CD4-positive, alpha-beta memory T cell (primary cell): Measurements from ENCODE around the gene SLU7. TPM values are rescaled to one million over a fixed set of nuclear protein-coding genes. Genes with fewer than 3 reads are reported as not detected.
A peak's percentile ranks its signal among the peaks of the same experiment; 100 is the strongest.

Source experiments
- CTCF ChIA-PET: fragments of 350-600 bp; sonication (Branson Sonifier 250); formaldehyde crosslinking; loops from one replicate; lab custom pipeline; 2021; ENCODE audit warnings: inconsistent platforms; ENCODE audit not compliant: partially characterized antibody; lab: Charles Lee
- POLR2A ChIA-PET: fragments of 350-600 bp; sonication (Branson Sonifier 250); formaldehyde crosslinking; loops from one replicate; lab custom pipeline; 2021; ENCODE audit not compliant: partially characterized antibody; lab: Charles Lee
- DNase-seq, 5 donors: peaks; one replicate each; pipeline versions ENCODE4 v3.0.0 to v3.0.0-alpha.2; 2020 to 2022; ENCODE audit warnings: mixed read lengths in 1 of 5
- H3K27ac ChIP-seq: one replicate; pipeline ENCODE4 v1.7.0; 2013; ENCODE audit warnings: low read depth, low read length
- H3K27me3 ChIP-seq: 2 replicates; pipeline ENCODE4 v1.7.0; 2013; ENCODE audit warnings: mild to moderate bottlenecking, low read length, moderate library complexity; ENCODE audit not compliant: insufficient read depth
- H3K36me3 ChIP-seq: 2 replicates; pipeline ENCODE4 v1.7.0; 2013; ENCODE audit warnings: mild to moderate bottlenecking, low read length, moderate library complexity; ENCODE audit not compliant: insufficient read depth
- H3K4me1 ChIP-seq: 2 replicates; pipeline ENCODE4 v1.7.0; 2013; ENCODE audit warnings: mild to moderate bottlenecking, low read length, moderate library complexity; ENCODE audit not compliant: insufficient read depth
- H3K4me3 ChIP-seq, 2 donors: one replicate each; pipeline ENCODE4 v1.7.0; 2013; ENCODE audit warnings: low read length in 2 of 2, mild to moderate bottlenecking in 1 of 2
- H3K9me3 ChIP-seq, 2 donors: one replicate each; pipeline ENCODE4 v1.7.0; 2013; ENCODE audit warnings: low read length in 2 of 2, control low read depth in 1 of 2; ENCODE audit not compliant: control insufficient read depth in 1 of 2
- H3K27ac Mint-ChIP-seq, 7 donors: one replicate each; pipeline ENCODE4 v1.8.0; 2020 to 2021; ENCODE audit warnings: mixed read lengths in 7 of 7, mild to moderate bottlenecking in 6 of 7, inconsistent platforms in 3 of 7, moderate library complexity in 3 of 7
- H3K27me3 Mint-ChIP-seq, 2 donors: one replicate each; pipeline ENCODE4 v1.8.0; 2020 to 2021; ENCODE audit warnings: mixed read lengths in 2 of 2
- H3K36me3 Mint-ChIP-seq, 2 donors: one replicate each; pipeline ENCODE4 v1.8.0; 2020 to 2021; ENCODE audit warnings: mixed read lengths in 2 of 2, inconsistent platforms in 1 of 2, mild to moderate bottlenecking in 1 of 2
- H3K4me1 Mint-ChIP-seq, 4 donors: one replicate each; pipeline ENCODE4 v1.8.0; 2020 to 2021; ENCODE audit warnings: mixed read lengths in 4 of 4, mild to moderate bottlenecking in 1 of 4
- H3K4me3 Mint-ChIP-seq, 8 donors: one replicate each; pipeline ENCODE4 v1.8.0; 2020 to 2021; ENCODE audit warnings: mixed read lengths in 8 of 8, mild to moderate bottlenecking in 7 of 8, moderate library complexity in 6 of 8, inconsistent platforms in 3 of 8
- H3K9me3 Mint-ChIP-seq, 8 donors: one replicate each; pipeline ENCODE4 v1.8.0; 2020 to 2021; ENCODE audit warnings: mixed read lengths in 8 of 8, mild to moderate bottlenecking in 5 of 8, inconsistent platforms in 3 of 8, moderate library complexity in 1 of 8
- intact Hi-C: fragments of 100-400 bp; cut with micrococcal nuclease; formaldehyde crosslinking; loops from one replicate; pipeline ENCODE4 v1.15.1; 2023
- polyA plus RNA-seq, 2 donors: library from polyadenylated mRNA; unstranded; fragments of 300-500 nt; fragmentation: Illumina TruSeq; gene quantifications; one replicate each; pipeline ENCODE4 v1.2.3, GENCODE V29; 2021
- total RNA-seq, 2 experiments: library from RNA; stranded (reverse); gene quantifications; one replicate each; pipeline ENCODE4 v1.2.3, GENCODE V29; 2021

The SLU7 gene
- total and polyA plus RNA-seq, 4 experiments from 2014 or later: 50.8 to 93.9 (median 87.6) TPM

GRCh38 chr5:160436017-160436416, 17.1 kb upstream of the SLU7 start:
- peaks cover 2% of the 10 kb centered on the region for H3K4me1 ChIP-seq
- CTCF ChIA-PET: interaction anchor here (0.8 kb wide), 1 partner anchor 11 kb away, joined by 3 read pairs; no protein-coding TSS in a partner anchor
- peaks cover 0 to 2% of the 10 kb centered on the region in 2 donors for H3K36me3 Mint-ChIP-seq
- peaks cover 7% of the 10 kb centered on the region in 2 donors for H3K27me3 Mint-ChIP-seq
- no peak overlapping the region for H3K4me3 Mint-ChIP-seq
- no peaks in the 10 kb centered on the region for H3K27me3 ChIP-seq
- POLR2A ChIA-PET: interaction anchor here (0.7 kb wide), 1 partner anchor 14 kb away, joined by 4 read pairs; the partner anchor contains the start of gene PTTG1
- H3K27ac Mint-ChIP-seq: no peak overlapping the region
- no peak overlapping the region for H3K27ac ChIP-seq
- H3K4me3 ChIP-seq: no peak overlapping the region
- H3K4me1 Mint-ChIP-seq: peaks cover 5 to 14% (median 8%) of the 10 kb centered on the region in 4 donors
- H3K9me3 ChIP-seq: no peaks in the 10 kb centered on the region
- no peaks in the 10 kb centered on the region for H3K36me3 ChIP-seq
- intact Hi-C loops: loop anchor here (5.0 to 10.0 kb wide), 3 partner anchors 239 to 1256 kb away; partner anchors contain the start of gene GABRB2
- H3K9me3 Mint-ChIP-seq: no peaks in the 10 kb centered on the region
- DNase-seq: no peak

- Histone ChIP-seq H3K36me3 (no peaks in the 10 kb centered on the region), H3K27ac (no peak overlapping the region), H3K4me1 (no peaks in the 10 kb centered on the region), H3K27me3 (no peaks in the 10 kb centered on the region), H3K9me3 (no peaks in the 10 kb centered on the region), H3K4me3 (no peak overlapping the region)
- peaks cover 0 to 2% of the 10 kb centered on the region in 2 donors for H3K36me3 Mint-ChIP-seq
- no peak for DNase-seq
- peaks cover 7% of the 10 kb centered on the region in 2 donors for H3K27me3 Mint-ChIP-seq
- CTCF ChIA-PET: interaction anchor here (0.8 kb wide), 1 partner anchor 10 kb away, joined by 3 read pairs; no protein-coding TSS in a partner anchor
- intact Hi-C loops: loop anchor here (5.0 to 10.0 kb wide), 3 partner anchors 239 to 1257 kb away; partner anchors contain the start of gene GABRB2
- POLR2A ChIA-PET: interaction anchor here (0.7 kb wide), 1 partner anchor 13 kb away, joined by 4 read pairs; the partner anchor contains the start of gene PTTG1
- H3K4me3 Mint-ChIP-seq: no peak overlapping the region
- H3K27ac Mint-ChIP-seq: no peak overlapping the region
- no peaks in the 10 kb centered on the region for H3K9me3 Mint-ChIP-seq
- peaks cover 4 to 12% (median 7%) of the 10 kb centered on the region in 4 donors for H3K4me1 Mint-ChIP-seq
Measured at GRCh38 chr5:160435532-160435931, 16.7 kb upstream of the SLU7 start.

- Histone ChIP-seq H3K36me3 (no peaks in the 10 kb centered on the region), H3K9me3 (no peaks in the 10 kb centered on the region), H3K27me3 (no peaks in the 10 kb centered on the region), H3K27ac (no peak overlapping the region), H3K4me1 (no peaks in the 10 kb centered on the region), H3K4me3 (no peak overlapping the region)
- Mint-ChIP-seq H3K27me3 (peaks cover 7% of the 10 kb centered on the region in 2 donors), H3K4me1 (peaks cover 2 to 9% (median 5%) of the 10 kb centered on the region in 4 donors), H3K27ac (peak overlapping the region in 1 of 7 donors; percentile 13), H3K4me3 (no peak overlapping the region), H3K9me3 (no peaks in the 10 kb centered on the region), H3K36me3 (peaks cover 3% of the 10 kb centered on the region in 2 donors)
- ChIA-PET POLR2A (no interaction called here), CTCF (no interaction called here)
- intact Hi-C loops: loop anchor here (10.0 kb wide), 2 partner anchors 241 to 1111 kb away; partner anchors contain the start of gene GABRB2
- no peak for DNase-seq
Measured at GRCh38 chr5:160434022-160434531, 15.2 kb upstream of the SLU7 start.

- H3K9me3 Mint-ChIP-seq: no peaks in the 10 kb centered on the region
- Histone ChIP-seq H3K36me3 (no peaks in the 10 kb centered on the region), H3K4me3 (no peak overlapping the region), H3K9me3 (no peaks in the 10 kb centered on the region), H3K4me1 (no peaks in the 10 kb centered on the region), H3K27me3 (no peaks in the 10 kb centered on the region), H3K27ac (no peak overlapping the region)
- ChIA-PET POLR2A (no interaction called here), CTCF (no interaction called here)
- intact Hi-C loops: loop anchor here (10.0 kb wide), 2 partner anchors 242 to 1112 kb away; partner anchors contain the start of gene GABRB2
- no peaks in the 10 kb centered on the region for H3K4me1 Mint-ChIP-seq
- no peak for DNase-seq
- H3K27ac Mint-ChIP-seq: no peak overlapping the region
- H3K4me3 Mint-ChIP-seq: no peak overlapping the region
- peaks cover 7% of the 10 kb centered on the region in 2 donors for H3K27me3 Mint-ChIP-seq
- peaks cover 5 to 10% of the 10 kb centered on the region in 2 donors for H3K36me3 Mint-ChIP-seq
Measured at GRCh38 chr5:160432787-160433186, 13.9 kb upstream of the SLU7 start.

- Histone ChIP-seq H3K4me3 (no peak overlapping the region), H3K4me1 (no peaks in the 10 kb centered on the region), H3K27ac (no peak overlapping the region), H3K27me3 (no peaks in the 10 kb centered on the region), H3K36me3 (no peaks in the 10 kb centered on the region), H3K9me3 (no peaks in the 10 kb centered on the region)
- peaks cover 7% of the 10 kb centered on the region in 2 donors for H3K27me3 Mint-ChIP-seq
- DNase-seq: no peak
- peaks cover 5 to 10% of the 10 kb centered on the region in 2 donors for H3K36me3 Mint-ChIP-seq
- intact Hi-C loops: loop anchor here (10.0 kb wide), 2 partner anchors 243 to 1113 kb away; partner anchors contain the start of gene GABRB2
- CTCF ChIA-PET: no interaction called here
- H3K9me3 Mint-ChIP-seq: no peaks in the 10 kb centered on the region
- H3K4me3 Mint-ChIP-seq: no peak overlapping the region
- no peak overlapping the region for H3K27ac Mint-ChIP-seq
- no peaks in the 10 kb centered on the region for H3K4me1 Mint-ChIP-seq
- POLR2A ChIA-PET: no interaction called here
Measured at GRCh38 chr5:160432196-160432595, 13.3 kb upstream of the SLU7 start.

GRCh38 chr5:160427607-160428006, 8.7 kb upstream of the SLU7 start:
- H3K4me3 Mint-ChIP-seq: no peak overlapping the region
- Histone ChIP-seq H3K27ac (no peak overlapping the region), H3K27me3 (no peaks in the 10 kb centered on the region), H3K4me1 (peaks cover 40% of the 10 kb centered on the region), H3K36me3 (no peaks in the 10 kb centered on the region), H3K4me3 (no peak overlapping the region), H3K9me3 (no peaks in the 10 kb centered on the region)
- POLR2A ChIA-PET: no interaction called here
- peaks cover 5 to 10% of the 10 kb centered on the region in 2 donors for H3K36me3 Mint-ChIP-seq
- peaks cover 28 to 32% (median 30%) of the 10 kb centered on the region in 4 donors for H3K4me1 Mint-ChIP-seq
- H3K27me3 Mint-ChIP-seq: no peaks in the 10 kb centered on the region
- intact Hi-C loops: no loop called here
- H3K9me3 Mint-ChIP-seq: no peaks in the 10 kb centered on the region
- H3K27ac Mint-ChIP-seq: no peak overlapping the region
- CTCF ChIA-PET: interaction anchor here (16.2 kb wide), 1 partner anchor 12 kb away, joined by 239 read pairs; no protein-coding TSS in a partner anchor
- no peak for DNase-seq

GRCh38 chr5:160423099-160423498, 4.2 kb upstream of the SLU7 start:
- CTCF ChIA-PET: interaction anchor here (16.2 kb wide), 1 partner anchor 17 kb away, joined by 239 read pairs; no protein-coding TSS in a partner anchor
- Mint-ChIP-seq H3K4me3 (peak overlapping the region; percentile 10 to 98 (median 96)), H3K4me1 (peaks cover 43 to 71% (median 60%) of the 10 kb centered on the region in 4 donors), H3K9me3 (peaks cover 0 to 2% (median 0%) of the 10 kb centered on the region in 8 donors), H3K27me3 (no peaks in the 10 kb centered on the region), H3K36me3 (peaks cover 0 to 13% of the 10 kb centered on the region in 2 donors), H3K27ac (peak overlapping the region; percentile 86 to 99 (median 97))
- peak overlapping the region in 1 of 2 donors; percentile 68 for H3K4me3 ChIP-seq
- peak in 3 of 5 donors; percentile 4 to 40 (median 6) for DNase-seq
- no peaks in the 10 kb centered on the region for H3K27me3 ChIP-seq
- POLR2A ChIA-PET: interaction anchor here (1.5 to 3.2 kb wide), 4 partner anchors 13 to 52 kb away, joined by 4 to 16 read pairs (median 4); partner anchors contain the start of gene FAM200C
- intact Hi-C loops: loop anchor here (5.0 kb wide), 2 partner anchors 44 to 84 kb away; no protein-coding TSS in a partner anchor
- no peaks in the 10 kb centered on the region for H3K9me3 ChIP-seq
- peak overlapping the region; percentile 62 for H3K27ac ChIP-seq
- H3K4me1 ChIP-seq: peaks cover 65% of the 10 kb centered on the region
- no peaks in the 10 kb centered on the region for H3K36me3 ChIP-seq
